ENCODE measurements around the gene ZBTB32.

DNA sequence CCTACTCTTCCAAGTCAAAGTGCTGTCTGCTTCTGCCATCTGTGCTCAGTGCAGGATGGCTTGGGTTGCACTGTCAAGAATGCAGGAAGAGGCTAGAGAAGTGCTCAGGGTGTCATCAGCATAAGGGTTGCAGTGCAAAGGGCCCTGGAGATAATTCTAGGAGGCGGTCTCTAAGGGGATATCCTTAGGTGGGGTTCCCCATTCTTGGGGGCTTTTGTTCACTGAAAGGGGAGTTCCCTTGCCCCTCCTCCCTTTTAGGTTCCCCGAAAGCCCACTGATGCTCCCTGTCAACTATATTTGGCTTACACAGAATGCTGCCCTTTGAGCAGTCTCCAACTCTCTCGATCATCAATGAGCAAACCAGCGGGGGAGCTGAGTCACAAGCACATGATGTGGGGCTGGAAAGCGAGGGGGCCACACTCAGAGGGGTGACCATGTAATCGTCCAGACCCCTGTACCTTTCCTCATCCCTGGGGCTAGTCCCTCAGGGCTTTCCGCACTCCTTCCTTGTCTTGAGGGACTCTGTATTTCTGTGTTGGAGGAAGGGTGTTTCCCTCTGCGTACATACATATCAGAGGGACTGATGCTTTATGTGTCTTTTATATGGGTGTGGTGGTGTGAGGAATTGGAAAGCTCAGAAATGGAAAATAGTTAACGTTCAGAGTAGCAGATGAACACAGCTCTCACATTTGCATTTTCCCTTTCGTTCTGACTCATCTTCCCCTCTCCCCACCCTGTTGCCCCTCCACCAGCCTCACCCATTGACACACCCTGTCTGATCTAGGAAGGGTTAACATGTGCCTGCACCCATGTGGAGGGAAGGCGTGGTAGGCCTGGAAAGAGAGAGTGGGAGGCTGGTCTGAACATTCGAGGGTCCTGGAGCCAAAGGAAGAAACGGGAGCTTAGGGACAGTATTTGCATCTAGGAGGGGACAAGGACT, 6.7 kb downstream of the ZBTB32 start:
- TF ChIP-seq, protein P1, sequence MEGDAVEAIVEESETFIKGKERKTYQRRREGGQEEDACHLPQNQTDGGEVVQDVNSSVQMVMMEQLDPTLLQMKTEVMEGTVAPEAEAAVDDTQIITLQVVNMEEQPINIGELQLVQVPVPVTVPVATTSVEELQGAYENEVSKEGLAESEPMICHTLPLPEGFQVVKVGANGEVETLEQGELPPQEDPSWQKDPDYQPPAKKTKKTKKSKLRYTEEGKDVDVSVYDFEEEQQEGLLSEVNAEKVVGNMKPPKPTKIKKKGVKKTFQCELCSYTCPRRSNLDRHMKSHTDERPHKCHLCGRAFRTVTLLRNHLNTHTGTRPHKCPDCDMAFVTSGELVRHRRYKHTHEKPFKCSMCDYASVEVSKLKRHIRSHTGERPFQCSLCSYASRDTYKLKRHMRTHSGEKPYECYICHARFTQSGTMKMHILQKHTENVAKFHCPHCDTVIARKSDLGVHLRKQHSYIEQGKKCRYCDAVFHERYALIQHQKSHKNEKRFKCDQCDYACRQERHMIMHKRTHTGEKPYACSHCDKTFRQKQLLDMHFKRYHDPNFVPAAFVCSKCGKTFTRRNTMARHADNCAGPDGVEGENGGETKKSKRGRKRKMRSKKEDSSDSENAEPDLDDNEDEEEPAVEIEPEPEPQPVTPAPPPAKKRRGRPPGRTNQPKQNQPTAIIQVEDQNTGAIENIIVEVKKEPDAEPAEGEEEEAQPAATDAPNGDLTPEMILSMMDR (IDR thresholded peaks at IDR 0.05): no peak
- no peak for TF ChIP-seq POLR2A (IDR thresholded peaks at IDR 0.05)
